ENCODE measurements around the gene GFAP. TPM values are rescaled to one million over a fixed set of nuclear protein-coding genes. Genes with fewer than 3 reads are reported as not detected.

Gene GFAP
- total and polyA plus RNA-seq, 4 donors: 0.24 to 0.42 (median 0.33) TPM; not detected in 1

GRCh38 chr17:44921122-44921882 lies 6.0 kb upstream of the GFAP start:
- H3K4me1 ChIP-seq (ENCODE audit: control insufficient read depth in 4 of 4, insufficient read depth in 4 of 4, low read length in 3 of 4): peaks cover 0 to 2% (median 0%) of the 10 kb centered on the region in 4 donors
- no peaks in the 10 kb centered on the region for H3K36me3 ChIP-seq (ENCODE audit: control insufficient read depth in 4 of 4, insufficient read depth in 3 of 4, low read depth in 1 of 4, low read length in 3 of 4)
- H3K27me3 ChIP-seq (ENCODE audit: control insufficient read depth in 4 of 4, insufficient read depth in 4 of 4, low read length in 3 of 4): no peaks in the 10 kb centered on the region
- H3K9ac ChIP-seq (ENCODE audit: low read depth in 1 of 2, low read length in 2 of 2): no peak overlapping the region
- H3K9me3 ChIP-seq (ENCODE audit: control insufficient read depth in 4 of 4, low read length in 3 of 4): no peaks in the 10 kb centered on the region
- 74% methylated on average over 11 of the region's 11 CpGs for WGBS
- no peak for TF ChIP-seq EGR1 (IDR thresholded peaks at IDR 0.05; ENCODE audit: low read depth in 2 of 2)
- TF ChIP-seq YY1 (IDR thresholded peaks at IDR 0.05): no peak
- TF ChIP-seq ATF3 (IDR thresholded peaks at IDR 0.05): no peak
- TF ChIP-seq, protein P1, sequence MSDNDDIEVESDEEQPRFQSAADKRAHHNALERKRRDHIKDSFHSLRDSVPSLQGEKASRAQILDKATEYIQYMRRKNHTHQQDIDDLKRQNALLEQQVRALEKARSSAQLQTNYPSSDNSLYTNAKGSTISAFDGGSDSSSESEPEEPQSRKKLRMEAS (IDR thresholded peaks at IDR 0.05): no peak
- no peak for TF ChIP-seq ZBTB33 (IDR thresholded peaks at IDR 0.05)
- no peak for TF ChIP-seq TAF1 (conservative IDR thresholded peaks at IDR 0.05)
- TF ChIP-seq SP1 (IDR thresholded peaks at IDR 0.05): no peak
- TF ChIP-seq HNF4A (conservative IDR thresholded peaks at IDR 0.05): no peak
- TF ChIP-seq RXRA (IDR thresholded peaks at IDR 0.05): no peak
- no peak for TF ChIP-seq JUND (IDR thresholded peaks at IDR 0.05)
- no peak overlapping the region for H3K27ac ChIP-seq (ENCODE audit: low read depth in 1 of 2, low read length in 2 of 2)
- no peak for DNase-seq (ENCODE audit: low spot score)
- no peak overlapping the region for H3K4me3 ChIP-seq (ENCODE audit: low read depth in 1 of 3, low read length in 3 of 3)

- Histone ChIP-seq H3K4me1 (ENCODE audit: control insufficient read depth in 4 of 4, insufficient read depth in 4 of 4, low read length in 3 of 4) (peaks cover 0 to 6% (median 1%) of the 10 kb centered on the region in 4 donors), H3K36me3 (ENCODE audit: control insufficient read depth in 4 of 4, insufficient read depth in 3 of 4, low read depth in 1 of 4, low read length in 3 of 4) (no peaks in the 10 kb centered on the region), H3K9ac (ENCODE audit: low read depth in 1 of 2, low read length in 2 of 2) (no peak overlapping the region), H3K9me3 (ENCODE audit: control insufficient read depth in 4 of 4, low read length in 3 of 4) (no peaks in the 10 kb centered on the region), H3K4me3 (ENCODE audit: low read depth in 1 of 3, low read length in 3 of 3) (no peak overlapping the region), H3K27me3 (ENCODE audit: control insufficient read depth in 4 of 4, insufficient read depth in 4 of 4, low read length in 3 of 4) (no peaks in the 10 kb centered on the region), H3K27ac (ENCODE audit: low read depth in 1 of 2, low read length in 2 of 2) (no peak overlapping the region)
- no peak for TF ChIP-seq JUND (IDR thresholded peaks at IDR 0.05)
- TF ChIP-seq HNF4G (IDR thresholded peaks at IDR 0.05): no peak
- no peak for TF ChIP-seq FOXA1 (IDR thresholded peaks at IDR 0.05)
- TF ChIP-seq FOXA2 (IDR thresholded peaks at IDR 0.05): no peak
- TF ChIP-seq RAD21 (IDR thresholded peaks at IDR 0.05): no peak
- no peak for TF ChIP-seq SP1 (IDR thresholded peaks at IDR 0.05)
- TF ChIP-seq, protein P1 (IDR thresholded peaks at IDR 0.05): no peak
- TF ChIP-seq CTCF (IDR thresholded peaks at IDR 0.05; ENCODE audit: low read depth, low read length, missing input control): no peak
- no peak for TF ChIP-seq REST (IDR thresholded peaks at IDR 0.05)
- no peak for TF ChIP-seq TAF1 (conservative IDR thresholded peaks at IDR 0.05)
- TF ChIP-seq EGR1 (IDR thresholded peaks at IDR 0.05; ENCODE audit: low read depth in 2 of 2): no peak
- no peak for TF ChIP-seq ZBTB33 (IDR thresholded peaks at IDR 0.05)
- no peak for DNase-seq (ENCODE audit: low spot score)
- WGBS: 81% methylated on average over 7 of the region's 7 CpGs
Observed at GRCh38 chr17:44920565-44920940, 5.3 kb upstream of the GFAP start.

Data from liver (tissue), 9 donors.